ENCODE measurements around the gene SLC25A25. TPM values are rescaled to one million over a fixed set of nuclear protein-coding genes. Genes with fewer than 3 reads are reported as not detected.

SLC25A25 gene
- total and polyA plus RNA-seq, 9 of the 15 experiments (the other 6 are each of a cell fraction or from before 2014, with no cell fraction given) = 0.07 to 35.9 (median 23.2) TPM

DNA sequence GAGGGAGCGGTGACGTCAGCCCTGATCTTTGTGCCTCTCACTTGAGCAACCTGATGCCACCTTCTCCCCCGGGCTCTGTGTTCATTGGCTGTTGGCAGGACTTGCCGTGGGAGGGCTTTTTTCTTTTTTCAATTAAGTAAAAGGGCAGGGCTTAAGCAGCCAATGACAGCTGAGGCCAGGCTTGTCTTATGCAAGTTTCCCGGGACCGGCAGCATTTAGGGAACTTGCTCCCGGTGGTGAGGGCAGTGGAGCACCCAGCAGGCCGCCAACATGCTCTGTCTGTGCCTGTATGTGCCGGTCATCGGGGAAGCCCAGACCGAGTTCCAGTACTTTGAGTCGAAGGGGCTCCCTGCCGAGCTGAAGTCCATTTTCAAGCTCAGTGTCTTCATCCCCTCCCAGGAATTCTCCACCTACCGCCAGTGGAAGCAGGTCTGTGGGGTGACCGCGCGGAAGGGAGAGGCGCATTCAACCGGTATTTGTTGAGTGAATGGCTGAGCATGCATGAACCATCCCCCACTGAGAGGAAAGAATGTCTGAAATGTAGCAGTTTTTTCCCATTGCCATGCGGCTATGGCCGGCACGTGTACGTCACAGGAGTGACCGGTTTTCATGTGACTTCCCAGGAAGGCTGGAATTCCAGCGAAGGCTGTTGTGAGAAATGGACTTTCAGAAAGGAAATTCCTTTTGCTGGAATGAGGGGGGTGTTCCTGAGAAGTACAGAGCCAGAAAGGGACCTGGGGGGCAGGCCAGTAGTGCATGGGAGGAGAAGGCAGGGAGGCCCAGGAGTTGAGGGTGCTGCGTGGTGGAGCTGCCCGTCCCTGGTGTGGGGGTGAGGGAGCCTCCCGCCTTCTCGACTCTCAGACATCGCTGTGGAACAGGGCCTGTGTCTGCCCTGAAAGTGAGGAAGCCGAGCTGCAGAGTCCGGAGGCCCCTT, 30.5 kb downstream of the SLC25A25 start (continued):
- TF ChIP-seq ZKSCAN8 (CRISPR knock-in tag; IDR thresholded peaks at IDR 0.05) (no peak), ATF7 (IDR thresholded peaks at IDR 0.05) (peak; percentile 96), NFRKB (IDR thresholded peaks at IDR 0.05; ENCODE audit: low read depth) (0 out of 2 replicates have a peak, but pooled peaks have one; percentile 33), HNRNPUL1 (IDR thresholded peaks at IDR 0.05; ENCODE audit: low read length) (no peak), SREBF2 (CRISPR knock-in tag; IDR thresholded peaks at IDR 0.05) (no peak), SMC3 (conservative IDR thresholded peaks at IDR 0.05; ENCODE audit: insufficient read depth, low read depth, low read length) (no peak), MEF2D (tag; conservative IDR thresholded peaks at IDR 0.05; ENCODE audit: low read depth) (no peak), ZBTB1 (CRISPR knock-in tag; IDR thresholded peaks at IDR 0.05; ENCODE audit: borderline replicate concordance, low read depth) (0 out of 2 replicates have a peak, but pooled peaks have one; percentile 10), ZNF780A (CRISPR knock-in tag; IDR thresholded peaks at IDR 0.05) (no peak), NFE2 (IDR thresholded peaks at IDR 0.05; ENCODE audit: low read depth) (no peak), SMAD3 (CRISPR knock-in tag; conservative IDR thresholded peaks at IDR 0.05) (no peak), CBFA2T2 (conservative IDR thresholded peaks at IDR 0.05) (no peak), HNRNPL (IDR thresholded peaks at IDR 0.05; ENCODE audit: low read depth, low read length) (0 out of 2 replicates have a peak, but pooled peaks have one; percentile 23), FOXP1 (CRISPR knock-in tag; IDR thresholded peaks at IDR 0.05) (0 out of 2 replicates have a peak, but pooled peaks have one; percentile 27)
- TF ChIP-seq, protein P1, sequence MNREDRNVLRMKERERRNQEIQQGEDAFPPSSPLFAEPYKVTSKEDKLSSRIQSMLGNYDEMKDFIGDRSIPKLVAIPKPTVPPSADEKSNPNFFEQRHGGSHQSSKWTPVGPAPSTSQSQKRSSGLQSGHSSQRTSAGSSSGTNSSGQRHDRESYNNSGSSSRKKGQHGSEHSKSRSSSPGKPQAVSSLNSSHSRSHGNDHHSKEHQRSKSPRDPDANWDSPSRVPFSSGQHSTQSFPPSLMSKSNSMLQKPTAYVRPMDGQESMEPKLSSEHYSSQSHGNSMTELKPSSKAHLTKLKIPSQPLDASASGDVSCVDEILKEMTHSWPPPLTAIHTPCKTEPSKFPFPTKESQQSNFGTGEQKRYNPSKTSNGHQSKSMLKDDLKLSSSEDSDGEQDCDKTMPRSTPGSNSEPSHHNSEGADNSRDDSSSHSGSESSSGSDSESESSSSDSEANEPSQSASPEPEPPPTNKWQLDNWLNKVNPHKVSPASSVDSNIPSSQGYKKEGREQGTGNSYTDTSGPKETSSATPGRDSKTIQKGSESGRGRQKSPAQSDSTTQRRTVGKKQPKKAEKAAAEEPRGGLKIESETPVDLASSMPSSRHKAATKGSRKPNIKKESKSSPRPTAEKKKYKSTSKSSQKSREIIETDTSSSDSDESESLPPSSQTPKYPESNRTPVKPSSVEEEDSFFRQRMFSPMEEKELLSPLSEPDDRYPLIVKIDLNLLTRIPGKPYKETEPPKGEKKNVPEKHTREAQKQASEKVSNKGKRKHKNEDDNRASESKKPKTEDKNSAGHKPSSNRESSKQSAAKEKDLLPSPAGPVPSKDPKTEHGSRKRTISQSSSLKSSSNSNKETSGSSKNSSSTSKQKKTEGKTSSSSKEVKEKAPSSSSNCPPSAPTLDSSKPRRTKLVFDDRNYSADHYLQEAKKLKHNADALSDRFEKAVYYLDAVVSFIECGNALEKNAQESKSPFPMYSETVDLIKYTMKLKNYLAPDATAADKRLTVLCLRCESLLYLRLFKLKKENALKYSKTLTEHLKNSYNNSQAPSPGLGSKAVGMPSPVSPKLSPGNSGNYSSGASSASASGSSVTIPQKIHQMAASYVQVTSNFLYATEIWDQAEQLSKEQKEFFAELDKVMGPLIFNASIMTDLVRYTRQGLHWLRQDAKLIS (CRISPR knock-in tag; IDR thresholded peaks at IDR 0.05) = no peak
- TF ChIP-seq, protein P2, sequence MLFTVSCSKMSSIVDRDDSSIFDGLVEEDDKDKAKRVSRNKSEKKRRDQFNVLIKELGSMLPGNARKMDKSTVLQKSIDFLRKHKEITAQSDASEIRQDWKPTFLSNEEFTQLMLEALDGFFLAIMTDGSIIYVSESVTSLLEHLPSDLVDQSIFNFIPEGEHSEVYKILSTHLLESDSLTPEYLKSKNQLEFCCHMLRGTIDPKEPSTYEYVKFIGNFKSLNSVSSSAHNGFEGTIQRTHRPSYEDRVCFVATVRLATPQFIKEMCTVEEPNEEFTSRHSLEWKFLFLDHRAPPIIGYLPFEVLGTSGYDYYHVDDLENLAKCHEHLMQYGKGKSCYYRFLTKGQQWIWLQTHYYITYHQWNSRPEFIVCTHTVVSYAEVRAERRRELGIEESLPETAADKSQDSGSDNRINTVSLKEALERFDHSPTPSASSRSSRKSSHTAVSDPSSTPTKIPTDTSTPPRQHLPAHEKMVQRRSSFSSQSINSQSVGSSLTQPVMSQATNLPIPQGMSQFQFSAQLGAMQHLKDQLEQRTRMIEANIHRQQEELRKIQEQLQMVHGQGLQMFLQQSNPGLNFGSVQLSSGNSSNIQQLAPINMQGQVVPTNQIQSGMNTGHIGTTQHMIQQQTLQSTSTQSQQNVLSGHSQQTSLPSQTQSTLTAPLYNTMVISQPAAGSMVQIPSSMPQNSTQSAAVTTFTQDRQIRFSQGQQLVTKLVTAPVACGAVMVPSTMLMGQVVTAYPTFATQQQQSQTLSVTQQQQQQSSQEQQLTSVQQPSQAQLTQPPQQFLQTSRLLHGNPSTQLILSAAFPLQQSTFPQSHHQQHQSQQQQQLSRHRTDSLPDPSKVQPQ (CRISPR knock-in tag; IDR thresholded peaks at IDR 0.05; ENCODE audit: borderline replicate concordance) = no peak
- TF ChIP-seq, protein P3, sequence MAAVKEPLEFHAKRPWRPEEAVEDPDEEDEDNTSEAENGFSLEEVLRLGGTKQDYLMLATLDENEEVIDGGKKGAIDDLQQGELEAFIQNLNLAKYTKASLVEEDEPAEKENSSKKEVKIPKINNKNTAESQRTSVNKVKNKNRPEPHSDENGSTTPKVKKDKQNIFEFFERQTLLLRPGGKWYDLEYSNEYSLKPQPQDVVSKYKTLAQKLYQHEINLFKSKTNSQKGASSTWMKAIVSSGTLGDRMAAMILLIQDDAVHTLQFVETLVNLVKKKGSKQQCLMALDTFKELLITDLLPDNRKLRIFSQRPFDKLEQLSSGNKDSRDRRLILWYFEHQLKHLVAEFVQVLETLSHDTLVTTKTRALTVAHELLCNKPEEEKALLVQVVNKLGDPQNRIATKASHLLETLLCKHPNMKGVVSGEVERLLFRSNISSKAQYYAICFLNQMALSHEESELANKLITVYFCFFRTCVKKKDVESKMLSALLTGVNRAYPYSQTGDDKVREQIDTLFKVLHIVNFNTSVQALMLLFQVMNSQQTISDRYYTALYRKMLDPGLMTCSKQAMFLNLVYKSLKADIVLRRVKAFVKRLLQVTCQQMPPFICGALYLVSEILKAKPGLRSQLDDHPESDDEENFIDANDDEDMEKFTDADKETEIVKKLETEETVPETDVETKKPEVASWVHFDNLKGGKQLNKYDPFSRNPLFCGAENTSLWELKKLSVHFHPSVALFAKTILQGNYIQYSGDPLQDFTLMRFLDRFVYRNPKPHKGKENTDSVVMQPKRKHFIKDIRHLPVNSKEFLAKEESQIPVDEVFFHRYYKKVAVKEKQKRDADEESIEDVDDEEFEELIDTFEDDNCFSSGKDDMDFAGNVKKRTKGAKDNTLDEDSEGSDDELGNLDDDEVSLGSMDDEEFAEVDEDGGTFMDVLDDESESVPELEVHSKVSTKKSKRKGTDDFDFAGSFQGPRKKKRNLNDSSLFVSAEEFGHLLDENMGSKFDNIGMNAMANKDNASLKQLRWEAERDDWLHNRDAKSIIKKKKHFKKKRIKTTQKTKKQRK (IDR thresholded peaks at IDR 0.05; ENCODE audit: borderline replicate concordance, low read depth, low read length) = no peak
